ENCODE results near the gene SEMA3F. TPM values are rescaled to one million over a fixed set of nuclear protein-coding genes. Genes with fewer than 3 reads are reported as not detected.

Gene SEMA3F
- total and polyA plus RNA-seq, 2 experiments from 2014 or later: 2.3 to 67.6 TPM

DNA sequence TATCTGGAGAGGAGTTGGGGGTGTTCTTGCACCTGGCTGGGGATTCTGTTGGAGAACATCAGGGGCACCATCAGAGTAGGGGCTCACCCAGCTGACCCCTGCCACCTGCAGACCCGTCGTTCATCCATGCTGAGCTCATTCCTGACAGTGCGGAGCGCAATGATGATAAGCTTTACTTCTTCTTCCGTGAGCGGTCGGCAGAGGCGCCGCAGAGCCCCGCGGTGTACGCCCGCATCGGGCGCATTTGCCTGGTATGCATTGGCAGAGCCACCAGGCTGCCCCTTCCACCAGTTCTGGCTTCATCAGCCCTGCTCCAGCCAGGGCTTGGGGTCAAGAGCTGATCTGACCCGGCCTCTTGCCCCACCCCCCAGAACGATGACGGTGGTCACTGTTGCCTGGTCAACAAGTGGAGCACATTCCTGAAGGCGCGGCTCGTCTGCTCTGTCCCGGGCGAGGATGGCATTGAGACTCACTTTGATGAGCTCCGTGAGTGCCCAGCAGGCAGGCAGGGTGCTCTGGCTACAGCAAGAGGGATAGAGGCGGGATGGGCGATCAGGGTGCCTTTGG, 27.5 kb downstream of the SEMA3F start:
- H3K27ac Mint-ChIP-seq: no peak overlapping the region
- peaks cover 8% of the 10 kb centered on the region for H3K27me3 Mint-ChIP-seq (ENCODE audit: insufficient read depth, low read depth, poor library complexity)
- Histone ChIP-seq H4K20me1 (replicated peaks; ENCODE audit: insufficient read depth) (peaks cover 5% of the 10 kb centered on the region; the same call in 1 of the 2 replicates), H3K4me2 (no peak overlapping the region), H3K4me3 (no peak overlapping the region), H3K9me2 (ENCODE audit: insufficient read depth) (no peaks in the 10 kb centered on the region), H2AFZ (no peak overlapping the region), H3K79me2 (replicated peaks; ENCODE audit: insufficient read depth) (no peaks in the 10 kb centered on the region), H3K27me3 (ENCODE audit: insufficient read depth) (no peaks in the 10 kb centered on the region), H3K4me1 (ENCODE audit: insufficient read depth) (no peaks in the 10 kb centered on the region), H3K36me3 (ENCODE audit: insufficient read depth) (no peaks in the 10 kb centered on the region; the same call in 1 of the 2 replicates), H3K27ac (ENCODE audit: low read depth) (no peak overlapping the region), H3F3A (replicated peaks; ENCODE audit: low read depth) (peaks cover 8% of the 10 kb centered on the region; the same call in 1 of the 2 replicates)
- no peaks in the 10 kb centered on the region for H3K4me1 Mint-ChIP-seq
- no peak overlapping the region for H3K4me3 Mint-ChIP-seq
- H3K9me3 Mint-ChIP-seq: no peaks in the 10 kb centered on the region; the same call in 2 of the 3 replicates
- DNase-seq (ENCODE audit: low spot score) (no peak), ATAC-seq (no peak)
- peaks cover 37% of the 10 kb centered on the region for H3K36me3 Mint-ChIP-seq (ENCODE audit: low read depth)
- TF ChIP-seq, protein P1, sequence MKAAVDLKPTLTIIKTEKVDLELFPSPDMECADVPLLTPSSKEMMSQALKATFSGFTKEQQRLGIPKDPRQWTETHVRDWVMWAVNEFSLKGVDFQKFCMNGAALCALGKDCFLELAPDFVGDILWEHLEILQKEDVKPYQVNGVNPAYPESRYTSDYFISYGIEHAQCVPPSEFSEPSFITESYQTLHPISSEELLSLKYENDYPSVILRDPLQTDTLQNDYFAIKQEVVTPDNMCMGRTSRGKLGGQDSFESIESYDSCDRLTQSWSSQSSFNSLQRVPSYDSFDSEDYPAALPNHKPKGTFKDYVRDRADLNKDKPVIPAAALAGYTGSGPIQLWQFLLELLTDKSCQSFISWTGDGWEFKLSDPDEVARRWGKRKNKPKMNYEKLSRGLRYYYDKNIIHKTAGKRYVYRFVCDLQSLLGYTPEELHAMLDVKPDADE (IDR thresholded peaks at IDR 0.05): no peak
- TF ChIP-seq, protein P2, sequence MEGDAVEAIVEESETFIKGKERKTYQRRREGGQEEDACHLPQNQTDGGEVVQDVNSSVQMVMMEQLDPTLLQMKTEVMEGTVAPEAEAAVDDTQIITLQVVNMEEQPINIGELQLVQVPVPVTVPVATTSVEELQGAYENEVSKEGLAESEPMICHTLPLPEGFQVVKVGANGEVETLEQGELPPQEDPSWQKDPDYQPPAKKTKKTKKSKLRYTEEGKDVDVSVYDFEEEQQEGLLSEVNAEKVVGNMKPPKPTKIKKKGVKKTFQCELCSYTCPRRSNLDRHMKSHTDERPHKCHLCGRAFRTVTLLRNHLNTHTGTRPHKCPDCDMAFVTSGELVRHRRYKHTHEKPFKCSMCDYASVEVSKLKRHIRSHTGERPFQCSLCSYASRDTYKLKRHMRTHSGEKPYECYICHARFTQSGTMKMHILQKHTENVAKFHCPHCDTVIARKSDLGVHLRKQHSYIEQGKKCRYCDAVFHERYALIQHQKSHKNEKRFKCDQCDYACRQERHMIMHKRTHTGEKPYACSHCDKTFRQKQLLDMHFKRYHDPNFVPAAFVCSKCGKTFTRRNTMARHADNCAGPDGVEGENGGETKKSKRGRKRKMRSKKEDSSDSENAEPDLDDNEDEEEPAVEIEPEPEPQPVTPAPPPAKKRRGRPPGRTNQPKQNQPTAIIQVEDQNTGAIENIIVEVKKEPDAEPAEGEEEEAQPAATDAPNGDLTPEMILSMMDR (conservative IDR thresholded peaks at IDR 0.05; ENCODE audit: low read depth in 2 of 2): no peak
- TF ChIP-seq ZNF331 (CRISPR knock-in tag; IDR thresholded peaks at IDR 0.05; ENCODE audit: low read depth) (no peak), EZH2 (IDR thresholded peaks at IDR 0.05; ENCODE audit: low read depth, unreplicated experiment) (no peak), CREB1 (CRISPR knock-in tag; IDR thresholded peaks at IDR 0.05; ENCODE audit: low read depth) (no peak), ZNF114 (CRISPR knock-in tag; IDR thresholded peaks at IDR 0.05) (no peak), EZH2phosphoT487 (IDR thresholded peaks at IDR 0.05; ENCODE audit: unreplicated experiment) (no peak), JUNB (IDR thresholded peaks at IDR 0.05; ENCODE audit: unreplicated experiment) (no peak), STAT1 (IDR thresholded peaks at IDR 0.05; ENCODE audit: unreplicated experiment) (no peak), POLR2AphosphoS5 (IDR thresholded peaks at IDR 0.05; ENCODE audit: low read depth) (no peak), NANOG (IDR thresholded peaks at IDR 0.05; ENCODE audit: borderline replicate concordance) (no peak)
- TF ChIP-seq, protein P3, sequence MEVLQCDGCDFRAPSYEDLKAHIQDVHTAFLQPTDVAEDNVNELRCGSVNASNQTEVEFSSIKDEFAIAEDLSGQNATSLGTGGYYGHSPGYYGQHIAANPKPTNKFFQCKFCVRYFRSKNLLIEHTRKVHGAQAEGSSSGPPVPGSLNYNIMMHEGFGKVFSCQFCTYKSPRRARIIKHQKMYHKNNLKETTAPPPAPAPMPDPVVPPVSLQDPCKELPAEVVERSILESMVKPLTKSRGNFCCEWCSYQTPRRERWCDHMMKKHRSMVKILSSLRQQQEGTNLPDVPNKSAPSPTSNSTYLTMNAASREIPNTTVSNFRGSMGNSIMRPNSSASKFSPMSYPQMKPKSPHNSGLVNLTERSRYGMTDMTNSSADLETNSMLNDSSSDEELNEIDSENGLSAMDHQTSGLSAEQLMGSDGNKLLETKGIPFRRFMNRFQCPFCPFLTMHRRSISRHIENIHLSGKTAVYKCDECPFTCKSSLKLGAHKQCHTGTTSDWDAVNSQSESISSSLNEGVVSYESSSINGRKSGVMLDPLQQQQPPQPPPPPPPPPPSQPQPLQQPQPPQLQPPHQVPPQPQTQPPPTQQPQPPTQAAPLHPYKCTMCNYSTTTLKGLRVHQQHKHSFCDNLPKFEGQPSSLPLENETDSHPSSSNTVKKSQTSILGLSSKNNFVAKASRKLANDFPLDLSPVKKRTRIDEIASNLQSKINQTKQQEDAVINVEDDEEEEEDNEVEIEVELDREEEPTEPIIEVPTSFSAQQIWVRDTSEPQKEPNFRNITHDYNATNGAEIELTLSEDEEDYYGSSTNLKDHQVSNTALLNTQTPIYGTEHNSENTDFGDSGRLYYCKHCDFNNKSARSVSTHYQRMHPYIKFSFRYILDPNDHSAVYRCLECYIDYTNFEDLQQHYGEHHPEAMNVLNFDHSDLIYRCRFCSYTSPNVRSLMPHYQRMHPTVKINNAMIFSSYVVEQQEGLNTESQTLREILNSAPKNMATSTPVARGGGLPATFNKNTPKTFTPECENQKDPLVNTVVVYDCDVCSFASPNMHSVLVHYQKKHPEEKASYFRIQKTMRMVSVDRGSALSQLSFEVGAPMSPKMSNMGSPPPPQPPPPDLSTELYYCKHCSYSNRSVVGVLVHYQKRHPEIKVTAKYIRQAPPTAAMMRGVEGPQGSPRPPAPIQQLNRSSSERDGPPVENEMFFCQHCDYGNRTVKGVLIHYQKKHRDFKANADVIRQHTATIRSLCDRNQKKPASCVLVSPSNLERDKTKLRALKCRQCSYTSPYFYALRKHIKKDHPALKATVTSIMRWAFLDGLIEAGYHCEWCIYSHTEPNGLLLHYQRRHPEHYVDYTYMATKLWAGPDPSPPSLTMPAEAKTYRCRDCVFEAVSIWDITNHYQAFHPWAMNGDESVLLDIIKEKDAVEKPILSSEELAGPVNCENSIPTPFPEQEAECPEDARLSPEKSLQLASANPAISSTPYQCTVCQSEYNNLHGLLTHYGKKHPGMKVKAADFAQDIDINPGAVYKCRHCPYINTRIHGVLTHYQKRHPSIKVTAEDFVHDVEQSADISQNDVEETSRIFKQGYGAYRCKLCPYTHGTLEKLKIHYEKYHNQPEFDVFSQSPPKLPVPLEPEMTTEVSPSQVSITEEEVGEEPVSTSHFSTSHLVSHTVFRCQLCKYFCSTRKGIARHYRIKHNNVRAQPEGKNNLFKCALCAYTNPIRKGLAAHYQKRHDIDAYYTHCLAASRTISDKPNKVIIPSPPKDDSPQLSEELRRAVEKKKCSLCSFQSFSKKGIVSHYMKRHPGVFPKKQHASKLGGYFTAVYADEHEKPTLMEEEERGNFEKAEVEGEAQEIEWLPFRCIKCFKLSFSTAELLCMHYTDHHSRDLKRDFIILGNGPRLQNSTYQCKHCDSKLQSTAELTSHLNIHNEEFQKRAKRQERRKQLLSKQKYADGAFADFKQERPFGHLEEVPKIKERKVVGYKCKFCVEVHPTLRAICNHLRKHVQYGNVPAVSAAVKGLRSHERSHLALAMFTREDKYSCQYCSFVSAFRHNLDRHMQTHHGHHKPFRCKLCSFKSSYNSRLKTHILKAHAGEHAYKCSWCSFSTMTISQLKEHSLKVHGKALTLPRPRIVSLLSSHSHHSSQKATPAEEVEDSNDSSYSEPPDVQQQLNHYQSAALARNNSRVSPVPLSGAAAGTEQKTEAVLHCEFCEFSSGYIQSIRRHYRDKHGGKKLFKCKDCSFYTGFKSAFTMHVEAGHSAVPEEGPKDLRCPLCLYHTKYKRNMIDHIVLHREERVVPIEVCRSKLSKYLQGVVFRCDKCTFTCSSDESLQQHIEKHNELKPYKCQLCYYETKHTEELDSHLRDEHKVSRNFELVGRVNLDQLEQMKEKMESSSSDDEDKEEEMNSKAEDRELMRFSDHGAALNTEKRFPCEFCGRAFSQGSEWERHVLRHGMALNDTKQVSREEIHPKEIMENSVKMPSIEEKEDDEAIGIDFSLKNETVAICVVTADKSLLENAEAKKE (CRISPR knock-in tag; IDR thresholded peaks at IDR 0.05): no peak
- TF ChIP-seq, protein P4, sequence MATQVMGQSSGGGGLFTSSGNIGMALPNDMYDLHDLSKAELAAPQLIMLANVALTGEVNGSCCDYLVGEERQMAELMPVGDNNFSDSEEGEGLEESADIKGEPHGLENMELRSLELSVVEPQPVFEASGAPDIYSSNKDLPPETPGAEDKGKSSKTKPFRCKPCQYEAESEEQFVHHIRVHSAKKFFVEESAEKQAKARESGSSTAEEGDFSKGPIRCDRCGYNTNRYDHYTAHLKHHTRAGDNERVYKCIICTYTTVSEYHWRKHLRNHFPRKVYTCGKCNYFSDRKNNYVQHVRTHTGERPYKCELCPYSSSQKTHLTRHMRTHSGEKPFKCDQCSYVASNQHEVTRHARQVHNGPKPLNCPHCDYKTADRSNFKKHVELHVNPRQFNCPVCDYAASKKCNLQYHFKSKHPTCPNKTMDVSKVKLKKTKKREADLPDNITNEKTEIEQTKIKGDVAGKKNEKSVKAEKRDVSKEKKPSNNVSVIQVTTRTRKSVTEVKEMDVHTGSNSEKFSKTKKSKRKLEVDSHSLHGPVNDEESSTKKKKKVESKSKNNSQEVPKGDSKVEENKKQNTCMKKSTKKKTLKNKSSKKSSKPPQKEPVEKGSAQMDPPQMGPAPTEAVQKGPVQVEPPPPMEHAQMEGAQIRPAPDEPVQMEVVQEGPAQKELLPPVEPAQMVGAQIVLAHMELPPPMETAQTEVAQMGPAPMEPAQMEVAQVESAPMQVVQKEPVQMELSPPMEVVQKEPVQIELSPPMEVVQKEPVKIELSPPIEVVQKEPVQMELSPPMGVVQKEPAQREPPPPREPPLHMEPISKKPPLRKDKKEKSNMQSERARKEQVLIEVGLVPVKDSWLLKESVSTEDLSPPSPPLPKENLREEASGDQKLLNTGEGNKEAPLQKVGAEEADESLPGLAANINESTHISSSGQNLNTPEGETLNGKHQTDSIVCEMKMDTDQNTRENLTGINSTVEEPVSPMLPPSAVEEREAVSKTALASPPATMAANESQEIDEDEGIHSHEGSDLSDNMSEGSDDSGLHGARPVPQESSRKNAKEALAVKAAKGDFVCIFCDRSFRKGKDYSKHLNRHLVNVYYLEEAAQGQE (IDR thresholded peaks at IDR 0.05; ENCODE audit: unreplicated experiment): no peak

All from GM23338 (cell line).